Hematopoietic multipotent progenitor cell treated with erythropoietin and hydrocortisone succinate and interleukin-3 and kit ligand, for 15 days (in vitro differentiated cells): ENCODE results near the gene ZFHX3.

Experiments used
- DNase-seq: peaks from one replicate; pipeline ENCODE4 v3.0.0-alpha.2; 2015; ENCODE audit warnings: low spot score

ZFHX3 gene

DNA sequence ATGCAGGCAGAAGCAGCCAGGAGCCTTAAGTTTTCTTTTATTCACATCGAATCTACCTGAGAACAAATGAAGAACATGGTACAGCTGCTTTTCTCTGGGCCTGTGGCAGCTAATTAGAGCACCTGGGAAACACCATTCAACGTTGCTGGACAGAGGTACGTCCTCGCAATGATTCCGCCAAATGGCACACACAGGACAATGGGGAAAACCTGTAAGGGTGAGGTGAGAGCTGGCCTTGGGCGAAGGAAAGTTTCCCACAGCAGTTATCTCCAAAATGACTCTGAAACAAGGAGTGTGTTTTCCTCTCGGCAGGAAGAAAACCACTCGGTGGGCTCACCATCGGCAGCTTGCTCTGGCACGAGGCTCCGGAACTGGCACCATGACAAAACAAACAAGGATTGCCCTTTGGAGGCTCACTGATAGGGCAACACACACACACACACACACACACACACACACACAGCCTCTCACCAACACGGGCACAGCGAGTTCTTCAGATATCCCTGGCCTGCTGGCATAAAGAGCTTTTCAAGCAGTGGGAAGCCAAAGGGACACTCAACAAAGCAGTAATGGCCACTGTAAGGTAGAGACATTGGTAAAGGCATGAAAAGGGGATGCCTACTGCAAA lies 73.7 kb downstream of the ZFHX3 start:
- DNase-seq: no peak

DNA sequence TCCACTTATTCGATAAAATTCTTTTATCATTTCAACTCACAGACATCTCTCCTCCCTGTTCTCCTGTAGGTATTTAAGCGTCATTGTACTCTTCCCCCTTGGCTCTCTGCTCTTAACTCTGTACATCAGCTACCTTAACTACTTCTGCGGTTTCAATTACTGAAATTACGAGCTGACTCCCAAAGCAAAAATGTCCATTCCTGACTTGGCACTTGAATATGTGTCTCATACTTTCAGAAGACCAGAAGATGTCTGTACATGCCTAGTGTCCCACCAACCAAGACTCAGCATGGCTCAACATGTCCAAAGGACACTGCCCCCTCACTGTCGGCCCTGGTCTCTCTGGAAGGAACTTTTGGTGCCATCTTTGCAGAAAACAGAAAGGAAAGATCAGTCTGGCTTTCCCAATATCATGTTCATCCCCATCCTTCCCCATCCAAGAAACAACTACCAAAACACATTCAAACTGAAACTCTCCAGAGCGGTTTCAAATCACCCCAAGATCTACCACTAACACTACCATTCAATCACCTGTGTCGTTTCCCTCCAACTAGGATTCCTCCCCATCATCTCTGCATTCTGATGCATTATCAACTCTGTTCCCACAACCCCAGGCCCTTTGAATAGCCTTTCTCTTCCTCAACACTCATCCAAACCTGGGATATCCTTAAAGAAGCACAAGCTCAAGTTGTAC lies 74.9 kb downstream of the ZFHX3 start:
- no peak for DNase-seq

- DNase-seq: no peak
These were observed 76.6 kb downstream of the ZFHX3 start for GRCh38 chr16:72971370-72971769.

DNA sequence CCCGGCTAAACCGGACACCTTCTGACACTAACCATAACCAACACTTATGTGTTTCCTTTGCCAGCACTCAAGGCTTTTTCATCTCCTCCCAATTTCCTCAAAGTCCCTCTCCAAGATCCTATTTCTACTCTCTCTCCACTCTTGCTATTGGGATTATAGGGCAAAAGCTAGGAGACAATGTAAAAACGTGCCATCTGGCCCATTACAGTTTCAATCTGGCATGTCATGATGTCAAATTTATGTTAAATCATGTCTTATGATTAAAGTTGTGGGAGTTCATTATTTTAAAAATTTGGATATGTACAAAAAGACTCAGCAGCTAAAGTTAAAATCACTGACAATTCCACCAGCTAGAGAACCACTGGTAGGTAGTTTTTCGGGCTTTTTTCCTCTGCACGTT lies 77.3 kb downstream of the ZFHX3 start:
- DNase-seq: no peak

DNA sequence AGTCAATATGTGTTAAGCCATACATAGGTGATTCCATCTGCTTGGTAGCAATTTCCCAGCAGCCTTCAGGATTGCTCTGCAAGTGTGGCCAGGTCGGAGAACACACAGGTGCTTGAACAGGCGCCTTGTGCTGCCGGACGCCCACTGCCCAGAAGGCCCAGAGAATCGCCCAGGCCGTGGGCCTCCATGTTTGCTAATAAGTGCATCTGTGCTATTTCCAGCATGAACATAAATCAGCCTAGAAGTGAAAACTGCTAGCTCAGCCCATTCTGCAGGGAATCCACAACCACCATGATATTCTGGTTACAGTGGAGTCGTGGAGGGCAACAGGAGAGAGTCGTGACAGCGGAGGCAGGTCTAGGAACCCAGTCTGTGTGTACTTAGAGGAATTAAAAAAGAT lies 78.1 kb downstream of the ZFHX3 start:
- DNase-seq: no peak

DNA sequence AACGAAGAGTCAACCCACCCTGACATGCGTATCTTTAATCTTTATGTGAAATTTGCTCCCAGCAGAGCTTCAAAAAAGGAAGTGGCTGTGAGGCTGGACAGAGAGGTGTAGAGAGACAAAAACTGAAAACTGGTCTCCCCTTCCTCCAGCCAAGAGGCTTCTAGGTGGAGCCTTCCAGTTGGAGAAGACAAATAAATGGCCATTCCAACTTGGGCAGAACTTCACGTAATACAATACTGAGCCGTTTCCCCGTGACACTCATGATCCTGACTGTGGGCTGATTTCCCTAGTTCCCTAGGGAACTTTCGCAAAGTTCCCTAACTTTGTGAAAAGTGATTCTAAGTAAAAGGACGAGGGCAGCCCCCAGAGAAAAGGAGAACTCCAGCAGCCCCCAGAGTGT lies 78.8 kb downstream of the ZFHX3 start:
- no peak for DNase-seq

DNA sequence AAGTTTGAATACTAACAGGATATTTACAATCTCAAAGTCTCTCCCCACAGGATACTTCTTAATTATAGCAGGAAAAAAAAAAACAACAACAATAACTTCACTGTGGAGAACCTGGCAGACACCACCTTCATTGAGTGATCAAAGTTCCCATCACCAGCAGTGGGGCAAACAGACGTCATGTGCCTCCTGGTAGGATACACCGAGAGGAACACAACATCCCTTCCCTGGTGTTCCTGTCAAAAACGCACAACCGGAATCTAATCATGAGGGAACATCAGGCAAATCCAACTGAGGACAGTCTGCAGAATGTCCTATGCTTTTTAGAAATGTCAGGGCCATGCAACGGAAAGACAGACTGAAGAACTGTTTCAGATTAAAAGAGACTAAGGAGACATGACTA lies 80.0 kb downstream of the ZFHX3 start:
- DNase-seq: no peak

GRCh38 chr16:72963533-72964315 lies 84.2 kb downstream of the ZFHX3 start:
- no peak for DNase-seq

DNA sequence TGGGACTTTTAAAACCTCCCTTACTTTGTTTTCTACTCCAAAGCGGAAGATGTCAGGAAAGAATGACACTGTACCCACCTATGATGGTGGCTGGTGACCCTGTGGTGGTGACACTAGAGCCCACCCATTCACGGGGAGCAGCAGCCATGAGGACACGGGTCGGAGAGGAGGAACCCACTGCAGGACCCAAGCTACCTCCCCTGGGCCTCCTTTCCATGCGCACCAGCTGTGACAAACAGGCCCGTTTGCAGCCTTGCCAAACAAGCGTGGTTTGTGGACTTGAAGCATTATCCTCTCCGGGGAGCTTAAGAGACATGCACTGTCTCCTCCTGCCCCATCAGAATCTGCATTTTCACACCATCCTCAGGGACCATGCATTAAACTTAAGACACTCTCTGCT lies 85.6 kb downstream of the ZFHX3 start:
- DNase-seq: no peak

DNA sequence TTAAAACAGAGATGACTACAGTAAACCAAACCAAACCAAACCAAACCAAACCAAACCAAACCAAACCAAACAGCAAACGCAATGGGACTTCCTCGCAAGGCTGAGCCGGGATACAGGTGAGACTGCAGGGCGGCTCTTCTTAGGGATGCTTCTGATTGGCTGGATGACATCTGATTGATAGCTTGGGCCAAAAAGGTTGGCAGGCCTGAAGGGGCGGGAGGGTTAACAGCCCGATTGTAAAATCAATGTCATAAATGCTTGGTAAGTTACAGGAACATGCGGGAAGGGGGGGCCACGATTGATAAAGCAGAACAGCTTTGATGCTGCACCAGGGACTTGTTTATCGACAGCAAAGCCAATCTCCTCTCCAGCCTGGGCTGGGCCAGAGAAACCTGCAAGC lies 86.1 kb downstream of the ZFHX3 start:
- no peak for DNase-seq

DNA sequence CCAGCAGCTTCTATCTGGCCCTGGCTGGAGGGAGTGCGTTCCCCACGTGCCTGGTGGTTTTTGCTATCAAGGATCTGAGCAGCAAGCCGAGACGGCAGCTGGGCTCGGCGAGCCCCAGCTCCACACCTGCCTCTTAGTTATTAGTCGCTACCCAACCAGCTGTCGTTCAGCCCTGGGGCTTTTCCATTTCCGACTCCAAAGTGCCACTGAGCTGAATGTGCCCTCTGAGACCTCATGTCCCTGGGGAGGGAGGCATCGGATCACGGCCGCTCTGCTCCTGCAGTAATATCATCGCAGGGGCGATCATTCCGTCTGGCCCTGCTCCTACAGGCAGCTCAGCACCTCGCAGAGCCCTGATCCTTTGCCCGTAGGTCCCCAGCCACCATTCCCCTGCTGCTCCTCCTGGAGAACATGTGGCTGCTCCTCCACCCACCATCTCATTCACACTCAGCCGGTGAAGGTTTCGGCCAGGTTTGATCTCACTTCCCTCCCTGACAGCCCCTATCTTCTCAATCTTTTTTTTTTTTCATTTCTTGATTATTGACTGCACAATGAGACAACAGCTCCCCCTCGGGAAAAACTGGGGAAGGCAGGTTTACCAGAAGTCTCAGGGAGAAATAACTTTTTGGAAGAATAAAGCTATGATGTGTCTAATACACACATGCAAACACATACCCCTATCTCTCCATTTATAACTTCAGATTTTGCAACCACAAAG lies 86.7 kb downstream of the ZFHX3 start:
- DNase-seq: no peak

DNA sequence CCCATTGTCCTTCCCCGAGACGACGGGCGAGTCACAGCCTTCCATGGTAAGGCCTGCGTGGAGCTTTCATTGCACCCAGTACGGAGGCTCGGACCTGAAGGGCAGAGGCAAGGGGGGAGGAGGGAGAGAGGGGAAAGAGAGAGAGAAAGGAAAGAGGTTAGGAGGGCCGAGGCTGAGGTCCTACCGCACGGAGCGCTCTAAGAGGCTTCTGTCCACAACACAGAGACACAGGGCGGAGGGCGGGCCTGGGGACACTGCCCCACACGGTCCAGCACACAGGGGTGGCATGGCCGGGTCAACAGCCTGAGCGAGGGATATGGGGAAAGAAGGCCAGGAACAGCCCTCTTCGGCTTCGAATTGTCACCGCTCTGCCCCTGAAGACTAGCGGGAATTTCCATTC lies 87.8 kb downstream of the ZFHX3 start:
- no peak for DNase-seq

DNA sequence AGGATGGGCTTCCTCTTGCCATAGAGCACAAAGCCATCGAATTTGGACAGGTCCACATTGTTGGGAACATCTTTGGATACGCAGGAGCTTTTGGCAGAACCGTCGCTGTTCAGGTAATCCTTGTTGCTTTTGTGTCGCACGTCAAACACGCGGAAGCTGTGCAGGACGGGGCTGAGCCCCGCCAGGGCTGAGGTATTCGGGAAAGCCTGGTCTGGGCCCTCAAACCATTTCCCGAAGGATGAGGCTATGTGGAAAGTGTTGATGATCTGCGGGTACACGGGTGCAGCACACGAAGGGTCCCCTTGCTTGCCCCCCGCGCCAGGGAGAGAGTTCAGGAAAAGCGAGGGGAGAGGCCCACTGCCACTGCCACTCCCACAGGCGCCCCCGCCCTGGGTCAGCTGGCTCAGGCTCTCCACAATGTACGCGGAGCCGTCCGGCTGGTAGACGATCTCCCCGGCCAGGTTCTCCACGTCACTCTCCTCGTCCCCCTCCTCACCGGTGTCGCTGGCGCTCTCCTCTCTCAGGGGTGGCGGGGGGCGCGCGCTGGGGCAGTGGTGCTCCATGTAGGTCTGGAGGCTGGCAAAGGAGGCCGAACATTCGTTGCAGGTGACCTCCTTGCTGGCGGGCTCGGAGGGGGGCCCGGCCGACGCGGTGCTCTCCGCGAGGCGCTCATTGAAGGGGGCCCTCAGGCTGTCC lies 88.5 kb downstream of the ZFHX3 start:
- no peak for DNase-seq

GRCh38 chr16:72958522-72959076 lies 89.3 kb downstream of the ZFHX3 start:
- DNase-seq: no peak

GRCh38 chr16:72957303-72958277 lies 90.3 kb downstream of the ZFHX3 start:
- DNase-seq: no peak

DNA sequence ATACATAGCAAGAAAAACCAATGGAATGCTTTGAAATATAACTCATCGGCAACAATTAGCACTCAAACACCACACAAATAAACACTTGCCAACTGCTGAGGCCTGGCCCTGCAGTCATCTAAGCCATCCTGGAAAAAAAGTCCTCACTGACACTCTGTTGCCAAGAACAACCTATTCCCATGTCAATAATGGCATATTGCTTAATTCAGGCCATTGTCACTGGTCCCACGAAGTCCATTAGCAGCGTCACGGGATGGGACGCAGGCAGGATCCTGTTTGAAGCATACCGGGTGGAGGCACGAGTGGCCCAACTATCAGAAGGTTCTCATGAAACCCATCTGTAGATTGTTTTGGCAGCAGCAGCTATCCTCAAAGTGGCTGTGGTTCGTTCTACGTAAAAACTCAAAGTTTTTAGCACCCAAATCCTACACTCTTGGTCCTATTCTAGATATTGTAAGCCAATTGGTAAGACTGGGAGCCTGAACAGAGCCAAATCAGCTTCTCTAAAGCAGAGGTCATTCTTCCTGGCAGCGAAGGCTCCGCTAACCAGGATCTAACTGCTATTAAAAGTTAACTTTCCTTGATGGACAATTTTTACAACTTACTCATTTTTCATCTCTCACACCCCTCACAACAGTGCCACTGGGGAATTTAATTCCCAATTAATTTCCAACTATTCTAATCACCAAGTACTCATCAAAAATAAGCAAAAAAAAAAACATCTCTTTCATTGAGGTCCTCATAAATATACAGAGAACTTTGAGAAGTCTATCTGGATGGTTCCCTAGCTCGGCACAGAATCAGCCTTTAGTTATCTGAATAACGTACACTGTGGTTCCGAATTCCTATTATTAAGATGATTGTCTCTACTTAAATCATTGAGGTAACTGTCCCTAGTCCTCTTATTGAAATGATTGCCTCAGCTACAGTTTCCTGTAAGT lies 91.5 kb downstream of the ZFHX3 start:
- no peak for DNase-seq

DNA sequence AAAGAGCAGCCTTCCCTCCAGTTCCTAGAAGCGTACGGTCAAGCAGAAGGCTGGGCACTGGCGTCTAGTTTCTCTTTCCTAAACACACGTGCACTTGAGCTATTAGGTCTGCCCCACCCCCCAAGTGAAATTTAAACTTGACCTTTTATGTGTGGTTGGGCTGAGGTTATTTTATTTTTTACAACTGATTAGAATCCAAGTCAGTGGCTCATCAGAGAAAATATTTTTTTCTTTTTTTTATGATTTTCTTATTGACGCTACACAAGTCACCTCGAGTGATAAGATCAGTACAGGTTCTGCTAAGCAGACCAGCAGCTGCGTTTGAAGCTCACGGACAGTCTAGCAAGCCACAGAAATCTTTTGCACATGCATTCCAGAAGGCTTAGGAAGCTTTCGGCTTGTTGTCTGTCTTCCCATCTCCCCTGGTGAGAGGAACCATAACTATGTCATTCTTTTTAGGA lies 95.1 kb downstream of the ZFHX3 start:
- DNase-seq: no peak

DNA sequence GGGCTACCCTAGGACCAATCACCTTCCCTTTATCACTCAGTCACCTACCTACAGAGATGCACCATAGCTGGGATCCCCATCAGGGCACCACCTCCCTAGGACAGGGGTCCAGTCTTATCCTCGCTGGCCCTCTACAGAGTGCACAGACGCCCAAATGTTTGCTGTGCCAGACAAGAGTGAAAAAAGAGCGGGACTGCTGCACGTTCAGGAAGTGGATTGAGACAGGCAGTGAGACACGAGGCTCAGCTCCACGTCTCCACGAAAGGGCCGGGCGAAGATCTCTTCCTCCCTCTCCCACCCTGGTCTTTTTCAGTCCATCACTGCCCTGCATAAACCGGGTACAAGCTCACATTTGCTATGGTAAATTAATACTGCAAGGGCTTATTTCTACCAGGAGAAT lies 95.5 kb downstream of the ZFHX3 start:
- no peak for DNase-seq

DNA sequence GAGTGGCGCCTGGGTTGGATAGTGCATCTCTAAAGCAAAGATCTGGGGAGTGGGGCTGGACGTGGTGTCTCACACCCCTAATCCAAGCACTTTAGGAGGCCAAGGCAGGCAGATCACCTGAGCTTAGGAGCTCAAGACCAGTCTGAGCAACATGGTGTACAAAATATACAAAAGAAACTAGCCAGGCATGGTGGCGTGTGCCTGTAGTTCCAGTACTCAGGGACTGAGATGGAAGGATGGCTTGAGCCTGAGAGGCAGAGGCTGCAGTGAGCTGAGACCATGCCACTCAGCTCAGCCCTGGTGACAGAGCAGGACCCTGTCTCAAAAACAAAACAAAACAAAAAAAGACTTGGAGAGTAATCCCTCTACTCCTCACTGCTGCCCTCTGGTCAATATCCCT lies 96.0 kb downstream of the ZFHX3 start:
- no peak for DNase-seq
